ENCODE data around the gene FRMD1. TPM values are rescaled to one million over a fixed set of nuclear protein-coding genes. Genes with fewer than 3 reads are reported as not detected.

Gene FRMD1
- total RNA-seq, 1 donor from 2014 or later, result not detected

GRCh38 chr6:168045706-168046620 lies 33.0 kb downstream of the FRMD1 start:
- ChIA-PET CTCF (no interaction called here), POLR2A (no interaction called here)
- Mint-ChIP-seq H3K4me3 (no peak overlapping the region), H3K27ac (no peak overlapping the region), H3K27me3 (no peaks in the 10 kb centered on the region), H3K4me1 (no peaks in the 10 kb centered on the region), H3K9me3 (peaks cover 2% of the 10 kb centered on the region), H3K36me3 (ENCODE audit: low read depth) (no peaks in the 10 kb centered on the region)
- intact Hi-C loops (cut with micrococcal nuclease), result no loop called here
- DNase-seq (no peak), ATAC-seq (ENCODE audit: low read depth) (no peak)
- TF ChIP-seq CTCF (IDR thresholded peaks at IDR 0.05), result no peak

- TF ChIP-seq CTCF (IDR thresholded peaks at IDR 0.05), result no peak
- CTCF ChIA-PET, result no interaction called here
- Mint-ChIP-seq H3K36me3 (ENCODE audit: low read depth) (no peaks in the 10 kb centered on the region), H3K27ac (no peak overlapping the region), H3K4me1 (no peaks in the 10 kb centered on the region), H3K4me3 (no peak overlapping the region), H3K27me3 (no peaks in the 10 kb centered on the region), H3K9me3 (peaks cover 5% of the 10 kb centered on the region)
- DNase-seq (no peak), ATAC-seq (ENCODE audit: low read depth) (no peak)
- POLR2A ChIA-PET, result no interaction called here
- intact Hi-C loops (cut with micrococcal nuclease), result no loop called here
Observed at GRCh38 chr6:168045141-168045691, 33.8 kb downstream of the FRMD1 start.

- TF ChIP-seq CTCF (IDR thresholded peaks at IDR 0.05), result no peak
Observed at GRCh38 chr6:168044521-168045130, 34.4 kb downstream of the FRMD1 start.

GRCh38 chr6:168043848-168044415 lies 35.1 kb downstream of the FRMD1 start:
- H3K36me3 Mint-ChIP-seq (ENCODE audit: low read depth), result no peaks in the 10 kb centered on the region
- H3K27ac Mint-ChIP-seq, result no peak overlapping the region
- POLR2A ChIA-PET, result no interaction called here
- no peaks in the 10 kb centered on the region for H3K4me1 Mint-ChIP-seq
- H3K27me3 Mint-ChIP-seq, result no peaks in the 10 kb centered on the region
- CTCF ChIA-PET, result no interaction called here
- H3K9me3 Mint-ChIP-seq, result peaks cover 14% of the 10 kb centered on the region
- TF ChIP-seq CTCF (IDR thresholded peaks at IDR 0.05), result no peak
- no peak for ATAC-seq (ENCODE audit: low read depth)
- no peak for DNase-seq
- intact Hi-C loops (cut with micrococcal nuclease), result no loop called here
- H3K4me3 Mint-ChIP-seq, result no peak overlapping the region

More at GRCh38 chr6:168044521-168045130, 34.4 kb downstream of the FRMD1 start:
- H3K9me3 Mint-ChIP-seq, result peaks cover 8% of the 10 kb centered on the region
- DNase-seq (no peak), ATAC-seq (ENCODE audit: low read depth) (no peak)
- H3K27ac Mint-ChIP-seq, result no peak overlapping the region
- ChIA-PET POLR2A (no interaction called here), CTCF (no interaction called here)
- no peaks in the 10 kb centered on the region for H3K27me3 Mint-ChIP-seq
- H3K4me1 Mint-ChIP-seq, result no peaks in the 10 kb centered on the region
- H3K4me3 Mint-ChIP-seq, result no peak overlapping the region
- H3K36me3 Mint-ChIP-seq (ENCODE audit: low read depth), result no peaks in the 10 kb centered on the region
- intact Hi-C loops (cut with micrococcal nuclease), result no loop called here

All from activated B cell treated with CpG ODN at 0.5 μM for 24 hours (primary cell).